AG09319 (cell line): ENCODE measurements around the gene HTR3A.
A peak's percentile ranks its signal among the peaks of the same experiment; 100 is the strongest.

Experiments
- DNase-seq: peaks from one replicate; pipeline ENCODE4 v3.0.0-alpha.2; 2010; ENCODE audit warnings: low read depth; ENCODE audit errors: extremely low read depth
- TF ChIP-seq, protein P1 (sequence below): IDR thresholded peaks from 2 replicates; pipeline ENCODE4 v1.5.1; 2011; ENCODE audit warnings: low read depth, mild to moderate bottlenecking, inconsistent platforms, low read length, moderate library complexity

HTR3A gene

DNA sequence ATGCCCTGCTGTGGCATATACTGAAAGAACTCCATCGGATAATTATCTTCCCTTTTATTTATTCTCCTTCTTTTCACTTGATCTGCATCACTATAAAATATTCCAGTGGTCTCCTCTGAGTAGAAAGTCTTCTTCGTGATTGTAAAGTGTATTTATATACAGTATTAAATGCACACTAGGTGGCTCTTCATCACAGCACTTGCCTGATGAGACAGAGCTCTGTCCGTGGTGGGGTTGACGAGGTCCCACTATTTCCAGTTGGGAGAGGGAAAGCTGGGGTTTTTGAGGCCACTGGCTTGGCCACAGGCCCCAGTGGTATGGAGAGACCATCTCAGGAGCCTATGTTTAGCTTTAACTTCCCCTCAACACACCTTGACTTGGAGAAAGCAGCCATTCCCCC, 53.0 kb downstream of the HTR3A start:
- DNase-seq, result no peak
- TF ChIP-seq, protein P1, sequence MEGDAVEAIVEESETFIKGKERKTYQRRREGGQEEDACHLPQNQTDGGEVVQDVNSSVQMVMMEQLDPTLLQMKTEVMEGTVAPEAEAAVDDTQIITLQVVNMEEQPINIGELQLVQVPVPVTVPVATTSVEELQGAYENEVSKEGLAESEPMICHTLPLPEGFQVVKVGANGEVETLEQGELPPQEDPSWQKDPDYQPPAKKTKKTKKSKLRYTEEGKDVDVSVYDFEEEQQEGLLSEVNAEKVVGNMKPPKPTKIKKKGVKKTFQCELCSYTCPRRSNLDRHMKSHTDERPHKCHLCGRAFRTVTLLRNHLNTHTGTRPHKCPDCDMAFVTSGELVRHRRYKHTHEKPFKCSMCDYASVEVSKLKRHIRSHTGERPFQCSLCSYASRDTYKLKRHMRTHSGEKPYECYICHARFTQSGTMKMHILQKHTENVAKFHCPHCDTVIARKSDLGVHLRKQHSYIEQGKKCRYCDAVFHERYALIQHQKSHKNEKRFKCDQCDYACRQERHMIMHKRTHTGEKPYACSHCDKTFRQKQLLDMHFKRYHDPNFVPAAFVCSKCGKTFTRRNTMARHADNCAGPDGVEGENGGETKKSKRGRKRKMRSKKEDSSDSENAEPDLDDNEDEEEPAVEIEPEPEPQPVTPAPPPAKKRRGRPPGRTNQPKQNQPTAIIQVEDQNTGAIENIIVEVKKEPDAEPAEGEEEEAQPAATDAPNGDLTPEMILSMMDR, result no peak

DNA sequence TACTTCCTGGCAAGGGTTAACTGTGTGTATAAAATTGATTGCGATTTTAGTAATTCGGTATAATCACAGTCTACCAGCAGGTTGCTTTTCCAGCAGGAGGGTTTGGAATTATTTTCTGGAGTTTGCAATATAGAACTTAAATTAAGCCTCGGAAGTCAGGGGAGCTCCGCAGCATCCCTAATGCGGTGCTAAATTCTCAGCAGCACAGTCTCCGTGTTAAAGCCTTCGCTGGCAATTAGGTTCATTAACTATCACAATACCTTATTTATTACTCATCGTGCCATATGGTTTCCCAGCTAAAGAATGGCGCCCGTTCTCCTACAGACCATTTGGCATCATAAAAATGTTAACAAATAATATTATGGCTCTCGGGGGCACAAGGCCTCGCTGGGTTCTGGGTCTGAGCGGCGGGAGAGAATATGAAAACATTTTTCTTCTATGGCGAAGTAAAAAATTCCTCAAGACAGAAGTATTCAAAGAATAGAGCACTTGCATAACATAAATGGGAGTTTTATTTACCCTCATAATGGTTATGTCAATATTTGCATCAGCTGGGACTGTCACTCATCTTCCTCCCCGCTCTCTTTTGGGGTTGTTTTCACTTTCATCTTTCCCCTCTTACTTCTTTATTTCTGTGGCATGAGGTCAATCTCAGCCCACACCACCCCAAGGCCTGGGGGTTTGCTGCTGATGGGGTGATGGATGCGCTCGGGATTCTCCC, 56.5 kb downstream of the HTR3A start:
- no peak for DNase-seq
- TF ChIP-seq, protein P1, result no peak

DNA sequence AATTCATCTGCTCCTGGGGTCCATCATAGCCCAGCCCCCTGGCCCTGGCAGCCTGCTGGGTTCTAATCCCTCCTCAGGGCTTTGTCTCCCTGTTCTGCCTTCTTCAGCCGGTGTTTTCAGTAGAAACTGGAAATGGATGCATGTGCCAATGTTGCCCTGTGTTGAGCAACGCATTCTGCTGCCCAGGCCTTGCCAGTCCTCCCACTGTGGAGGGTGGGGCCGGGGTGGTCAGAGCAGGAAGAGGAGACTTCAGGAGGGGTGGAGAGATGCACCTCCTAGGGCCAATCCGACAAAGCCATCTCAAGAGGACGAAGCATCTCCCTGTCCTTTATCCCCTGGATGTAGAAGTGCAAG, 57.0 kb downstream of the HTR3A start:
- DNase-seq, result no peak
- TF ChIP-seq, protein P1, result no peak

DNA sequence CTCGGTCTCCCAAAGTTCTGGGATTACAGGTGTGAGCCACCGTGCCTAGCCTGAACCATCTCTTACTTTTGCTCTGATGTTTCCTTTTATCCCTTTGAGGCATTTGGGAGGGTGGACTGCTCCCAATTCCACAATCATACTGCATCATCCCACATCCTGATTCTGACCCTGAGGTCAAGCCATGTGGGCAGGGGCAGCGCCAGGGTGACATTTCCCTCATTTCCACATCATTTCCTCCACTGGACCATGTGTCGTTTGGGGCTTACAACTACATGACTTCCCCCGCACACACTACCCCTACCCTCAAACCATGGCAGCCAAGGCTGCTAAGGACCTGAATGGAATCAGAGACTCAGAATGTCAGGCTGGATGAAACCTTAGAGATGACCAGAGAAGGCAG, 58.2 kb downstream of the HTR3A start:
- no peak for DNase-seq
- TF ChIP-seq, protein P1, result no peak

DNA sequence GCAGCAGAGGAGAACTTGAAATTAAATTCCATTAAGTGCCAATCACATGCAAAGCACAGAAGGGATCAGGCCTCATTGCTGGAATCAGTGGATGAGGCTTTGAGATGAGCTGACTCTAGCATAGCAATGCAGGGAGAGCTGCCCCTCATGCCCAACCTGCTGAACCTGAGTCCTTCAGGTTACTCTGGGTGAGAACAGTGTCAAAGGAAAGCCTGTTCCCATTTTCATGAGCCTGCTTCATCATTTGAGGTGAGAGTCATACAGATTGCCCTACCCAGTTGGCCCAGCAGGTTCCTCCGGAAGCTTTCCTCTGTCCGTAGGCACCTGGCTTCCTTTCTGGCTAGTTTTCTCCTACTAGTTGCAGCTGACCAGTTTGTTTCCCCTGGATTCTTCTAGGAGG, 58.7 kb downstream of the HTR3A start:
- TF ChIP-seq, protein P1, result no peak

DNA sequence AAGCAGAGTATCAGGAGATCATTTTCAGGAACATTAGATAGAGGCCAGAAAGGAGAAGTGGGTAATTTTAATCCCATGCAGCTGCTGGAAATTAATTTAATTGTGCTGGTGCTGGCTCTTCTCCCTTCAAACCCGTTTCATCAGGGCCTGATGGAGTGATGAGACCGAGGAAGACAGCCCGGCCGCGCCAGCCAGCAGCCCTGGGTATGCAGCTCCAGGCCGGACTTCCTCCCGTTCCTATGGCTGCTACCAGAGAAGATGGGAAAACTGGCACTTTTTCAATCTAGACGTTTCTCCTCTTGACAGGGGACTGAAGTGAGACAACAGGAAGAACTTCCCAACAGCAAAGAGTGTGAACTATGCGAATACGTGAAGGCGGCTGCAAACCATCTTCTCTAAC, 60.0 kb downstream of the HTR3A start:
- DNase-seq, result no peak
- TF ChIP-seq, protein P1, result no peak

More for the DNA sequence above, 58.7 kb downstream of the HTR3A start:
- DNase-seq, result no peak

DNA sequence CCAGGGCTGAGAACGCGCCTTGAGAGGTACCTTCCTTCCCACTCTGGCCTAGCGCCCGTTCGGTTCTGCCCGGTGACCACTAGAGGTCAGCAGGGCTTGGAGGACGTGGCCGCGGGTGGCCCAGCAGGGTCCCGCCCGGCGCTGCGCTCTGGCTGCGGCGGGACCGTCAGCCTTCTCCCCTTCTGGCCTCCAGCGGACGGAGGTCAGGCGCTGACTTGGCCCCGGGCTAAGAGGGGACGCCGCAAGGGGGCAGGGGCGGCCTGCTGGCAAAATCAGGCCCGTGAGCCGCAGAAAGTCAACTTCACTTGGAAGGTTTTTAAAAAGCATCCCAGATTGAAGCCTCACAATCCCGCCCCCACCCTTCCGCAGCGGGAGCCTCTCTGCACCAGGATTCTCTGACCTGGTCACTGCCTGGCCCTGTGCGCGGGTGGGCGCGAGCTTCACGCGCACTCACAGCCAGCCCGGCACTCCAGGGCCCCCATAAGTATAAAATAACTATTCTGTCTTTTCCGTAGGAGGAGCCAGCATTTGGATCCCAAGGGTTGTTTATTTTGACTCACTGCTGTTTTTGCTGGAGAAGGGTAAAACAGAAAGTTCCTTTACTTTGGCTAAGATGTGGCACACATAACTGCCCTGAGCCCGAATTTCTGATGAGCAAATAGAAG, 61.4 kb downstream of the HTR3A start:
- DNase-seq, result peak; percentile 2

More for the DNA sequence above, 61.4 kb downstream of the HTR3A start:
- TF ChIP-seq, protein P1, result peak; percentile 86
